Keratinocyte (primary cell): Measurements from ENCODE around the gene TBCE.

Experiments
- EZH2 ChIP-seq: IDR thresholded peaks from one replicate; pipeline ENCODE4 v1.6.1; 2012; ENCODE audit warnings: inconsistent platforms, mild to moderate bottlenecking, low read length, moderate library complexity
- TF ChIP-seq, protein P1 (sequence below), 3 experiments: IDR thresholded peaks in 1 of 3; conservative IDR thresholded peaks in 1 of 3; optimal IDR thresholded peaks in 1 of 3; 2 replicates in 2 of 3; 3 replicates in 1 of 3; pipeline versions ENCODE3 to v1.5.1; 2011; ENCODE audit warnings: low read length in 3 of 3, mild to moderate bottlenecking in 3 of 3, moderate library complexity in 2 of 3, control low read depth in 1 of 3, inconsistent platforms in 1 of 3; ENCODE audit not compliant: insufficient read depth in 2 of 3; ENCODE audit errors: extremely low read depth in 1 of 3

DNA sequence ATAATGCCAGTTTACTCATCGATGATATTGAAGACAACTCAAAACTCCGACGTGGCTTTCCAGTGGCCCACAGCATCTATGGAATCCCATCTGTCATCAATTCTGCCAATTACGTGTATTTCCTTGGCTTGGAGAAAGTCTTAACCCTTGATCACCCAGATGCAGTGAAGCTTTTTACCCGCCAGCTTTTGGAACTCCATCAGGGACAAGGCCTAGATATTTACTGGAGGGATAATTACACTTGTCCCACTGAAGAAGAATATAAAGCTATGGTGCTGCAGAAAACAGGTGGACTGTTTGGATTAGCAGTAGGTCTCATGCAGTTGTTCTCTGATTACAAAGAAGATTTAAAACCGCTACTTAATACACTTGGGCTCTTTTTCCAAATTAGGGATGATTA lies 25.2 kb upstream of the TBCE start:
- no peak for TF ChIP-seq EZH2
- TF ChIP-seq, protein P1, sequence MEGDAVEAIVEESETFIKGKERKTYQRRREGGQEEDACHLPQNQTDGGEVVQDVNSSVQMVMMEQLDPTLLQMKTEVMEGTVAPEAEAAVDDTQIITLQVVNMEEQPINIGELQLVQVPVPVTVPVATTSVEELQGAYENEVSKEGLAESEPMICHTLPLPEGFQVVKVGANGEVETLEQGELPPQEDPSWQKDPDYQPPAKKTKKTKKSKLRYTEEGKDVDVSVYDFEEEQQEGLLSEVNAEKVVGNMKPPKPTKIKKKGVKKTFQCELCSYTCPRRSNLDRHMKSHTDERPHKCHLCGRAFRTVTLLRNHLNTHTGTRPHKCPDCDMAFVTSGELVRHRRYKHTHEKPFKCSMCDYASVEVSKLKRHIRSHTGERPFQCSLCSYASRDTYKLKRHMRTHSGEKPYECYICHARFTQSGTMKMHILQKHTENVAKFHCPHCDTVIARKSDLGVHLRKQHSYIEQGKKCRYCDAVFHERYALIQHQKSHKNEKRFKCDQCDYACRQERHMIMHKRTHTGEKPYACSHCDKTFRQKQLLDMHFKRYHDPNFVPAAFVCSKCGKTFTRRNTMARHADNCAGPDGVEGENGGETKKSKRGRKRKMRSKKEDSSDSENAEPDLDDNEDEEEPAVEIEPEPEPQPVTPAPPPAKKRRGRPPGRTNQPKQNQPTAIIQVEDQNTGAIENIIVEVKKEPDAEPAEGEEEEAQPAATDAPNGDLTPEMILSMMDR (optimal IDR thresholded peaks at IDR 0.05 in 1 of 3, IDR thresholded peaks at IDR 0.05 in 1 of 3, conservative IDR thresholded peaks at IDR 0.05 in 1 of 3; ENCODE audit: extremely low read depth in 1 of 3, insufficient read depth in 2 of 3, low read length in 3 of 3): no peak
